B cell (primary cell): ENCODE measurements around the gene TXNRD1. TPM values are rescaled to one million over a fixed set of nuclear protein-coding genes. Genes with fewer than 3 reads are reported as not detected.

Source experiments
- ATAC-seq: fragments of 200-7000 bp; cut with Tn5 transposase; one replicate; pipeline ENCODE4 v1.10.0; 2021; ENCODE audit warnings: low read depth, mild to moderate bottlenecking, moderate number of reproducible peaks, moderate library complexity
- CTCF ChIA-PET: fragments of 350-600 bp; sonication (Branson Sonifier 250); formaldehyde crosslinking; loops from one replicate; lab custom pipeline; 2021; ENCODE audit warnings: antibody characterized with exemption, inconsistent platforms; lab: Charles Lee
- POLR2A ChIA-PET: fragments of 350-600 bp; sonication (Branson Sonifier 250); formaldehyde crosslinking; loops from one replicate; lab custom pipeline; 2021; ENCODE audit warnings: antibody characterized with exemption; lab: Charles Lee
- DNase-seq: peaks from one replicate; pipeline ENCODE4 v3.0.0; 2013
- H2AFZ ChIP-seq: 2 replicates; pipeline ENCODE4 v1.6.1; 2012; ENCODE audit warnings: mild to moderate bottlenecking, low read depth, low read length; ENCODE audit not compliant: insufficient read depth, poor library complexity, severe bottlenecking
- H3K27ac ChIP-seq, 2 donors: 1 replicate in 1 of 2; 2 replicates in 1 of 2; pipeline ENCODE4 v1.5.1; 2012 to 2013; ENCODE audit warnings: low read length in 2 of 2, mild to moderate bottlenecking in 2 of 2, moderate library complexity in 1 of 2
- H3K27me3 ChIP-seq, 4 experiments: fragments of 200-600 bp in 1 of 4; sonication (generic) in 1 of 4; replicated peaks in 1 of 4; 1 replicate in 2 of 4; 2 replicates in 2 of 4; pipeline versions ENCODE4 v1.6.1 to v1.7.0; 2013 to 2016; ENCODE audit warnings: low read length in 3 of 4, mild to moderate bottlenecking in 2 of 4, mixed read lengths in 1 of 4, moderate library complexity in 1 of 4; ENCODE audit not compliant: insufficient read depth in 4 of 4, control insufficient read depth in 3 of 4; ENCODE audit errors: control extremely low read depth in 1 of 4
- H3K36me3 ChIP-seq, 2 experiments: replicated peaks in 1 of 2; 1 replicate in 1 of 2; 2 replicates in 1 of 2; pipeline versions ENCODE4 v1.6.1 to v1.7.1; 2013; ENCODE audit warnings: low read length in 1 of 2; ENCODE audit not compliant: insufficient read depth in 2 of 2, control insufficient read depth in 1 of 2; ENCODE audit errors: control extremely low read depth in 1 of 2, extremely low read depth in 1 of 2
- H3K4me1 ChIP-seq, 2 donors: fragments of 200-600 bp in 1 of 2; sonication (generic) in 1 of 2; 1 replicate in 1 of 2; 2 replicates in 1 of 2; pipeline versions ENCODE4 v1.5.1 to v1.6.1; 2013 to 2017; ENCODE audit warnings: low read length in 2 of 2; ENCODE audit not compliant: control insufficient read depth in 2 of 2, insufficient read depth in 2 of 2
- H3K4me2 ChIP-seq: replicated peaks from 2 replicates; pipeline ENCODE3; 2012; ENCODE audit warnings: mild to moderate bottlenecking, low read depth, low read length; ENCODE audit not compliant: poor library complexity, severe bottlenecking
- H3K4me3 ChIP-seq, 5 experiments: fragments of 200-600 bp in 1 of 5; sonication (generic) in 1 of 5; 1 replicate in 3 of 5; 2 replicates in 2 of 5; pipeline versions ENCODE4 v1.5.1 to v1.7.0; 2011 to 2016; ENCODE audit warnings: low read length in 4 of 5, mild to moderate bottlenecking in 4 of 5, low read depth in 2 of 5, control low read depth in 1 of 5, moderate library complexity in 1 of 5; ENCODE audit not compliant: insufficient read depth in 1 of 5; ENCODE audit errors: control extremely low read depth in 1 of 5, extremely low read depth in 1 of 5
- H3K79me2 ChIP-seq: fragments of 200-600 bp; sonication (generic); one replicate; pipeline ENCODE4 v1.6.0; 2016; ENCODE audit warnings: low read length; ENCODE audit not compliant: control insufficient read depth, insufficient read depth
- H3K9ac ChIP-seq: fragments of 200-600 bp; sonication (generic); 2 replicates; pipeline ENCODE4 v1.6.1; 2017; ENCODE audit warnings: mild to moderate bottlenecking, low read length, moderate library complexity
- H3K9me3 ChIP-seq, 3 donors: one replicate each; pipeline versions ENCODE4 v1.6.1 to v1.7.1; 2013; ENCODE audit warnings: low read length in 2 of 3; ENCODE audit not compliant: control insufficient read depth in 2 of 3, insufficient read depth in 1 of 3; ENCODE audit errors: control extremely low read depth in 1 of 3
- H4K20me1 ChIP-seq: 2 replicates; pipeline ENCODE4 v1.6.0; 2012; ENCODE audit warnings: mild to moderate bottlenecking, low read length; ENCODE audit not compliant: insufficient read depth, control insufficient read depth, poor library complexity, severe bottlenecking
- H3K27ac Mint-ChIP-seq: one replicate; pipeline ENCODE4 v1.8.0; 2021; ENCODE audit warnings: mixed read lengths
- H3K27me3 Mint-ChIP-seq: one replicate; pipeline ENCODE4 v1.8.0; 2021; ENCODE audit warnings: mixed read lengths
- H3K4me1 Mint-ChIP-seq: one replicate; pipeline ENCODE4 v1.8.0; 2021; ENCODE audit warnings: mixed read lengths
- H3K4me3 Mint-ChIP-seq: one replicate; pipeline ENCODE4 v1.8.0; 2021; ENCODE audit warnings: mixed read lengths
- H3K9me3 Mint-ChIP-seq: one replicate; pipeline ENCODE4 v1.8.0; 2022; ENCODE audit warnings: mixed read lengths; ENCODE audit not compliant: insufficient read depth
- EZH2 ChIP-seq: IDR thresholded peaks from 2 replicates; pipeline ENCODE4 v1.6.1; 2012; ENCODE audit warnings: borderline replicate concordance, low read depth, mild to moderate bottlenecking, moderate library complexity, low read length; ENCODE audit not compliant: insufficient read depth, poor library complexity, severe bottlenecking
- WGBS: methylation state at CpG from one replicate; pipeline ENCODE4 v1.1.5; 2013; ENCODE audit warnings: missing lambda C conversion rate; ENCODE audit not compliant: insufficient coverage; 5-methylcytosine and 5-hydroxymethylcytosine counted together
- intact Hi-C: fragments of 100-400 bp; cut with micrococcal nuclease; formaldehyde crosslinking; loops from one replicate; pipeline ENCODE4 v1.10.0; 2022
- polyA plus RNA-seq: library from polyadenylated mRNA; depleted of rRNA; stranded (reverse); fragments of >200 nt; gene quantifications from 2 replicates; pipeline ENCODE4 v1.2.3, GENCODE V29; 2012
- total RNA-seq, 2 donors: library from RNA; stranded (reverse); fragments of 120-200 nt in 1 of 2; gene quantifications; 1 replicate in 1 of 2; 2 replicates in 1 of 2; pipeline versions ENCODE4 v1.2.3 to v1.2.4, GENCODE V29; 2013 to 2022
- TF ChIP-seq, protein P1 (sequence below): fragments of 200-600 bp; IDR thresholded peaks from one replicate; pipeline ENCODE4 v1.8.0; 2022; ENCODE audit warnings: antibody characterized with exemption, mild to moderate bottlenecking

The TXNRD1 gene
- total and polyA plus RNA-seq, 2 donors (not counting 1 experiment from before 2014, with no cell fraction given), result 10.1 to 44.6 TPM

DNA sequence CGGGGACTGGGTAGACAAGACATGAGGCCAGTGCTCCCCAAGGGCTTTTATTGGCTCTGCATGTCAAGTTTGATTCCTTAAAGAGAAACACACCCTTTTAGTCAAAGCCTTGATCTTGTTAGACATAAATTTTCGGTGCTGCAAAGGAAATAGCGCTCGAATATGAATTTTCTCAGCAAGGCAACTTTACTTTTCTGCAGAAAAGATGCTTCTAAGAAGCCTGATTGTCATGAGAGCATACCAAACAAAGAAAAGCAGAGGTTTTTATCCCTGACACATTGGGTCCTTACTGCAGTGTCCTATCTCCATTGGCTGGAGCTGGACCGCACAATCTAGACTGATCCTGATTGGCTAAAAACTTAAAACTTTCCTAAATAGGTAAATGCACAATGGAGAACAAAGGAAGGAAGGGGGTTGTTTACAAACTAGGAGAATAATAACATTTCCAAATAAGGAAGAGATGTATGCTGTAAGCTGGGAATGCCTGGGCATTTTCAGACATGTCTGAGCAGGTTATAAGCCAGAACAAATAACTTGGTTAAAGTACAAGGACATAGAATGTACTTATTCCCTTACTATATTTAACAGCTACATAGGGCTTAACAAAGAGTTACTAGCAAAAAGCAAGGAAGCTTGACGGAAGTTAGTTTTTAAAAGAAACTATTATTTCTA lies 17.2 kb downstream of the TXNRD1 start:
- POLR2A ChIA-PET, result no interaction called here
- Histone ChIP-seq H3K79me2 (no peaks in the 10 kb centered on the region), H2AFZ (no peak overlapping the region), H3K9ac (no peak overlapping the region), H3K27ac (no peak overlapping the region), H3K4me3 (no peak overlapping the region), H3K36me3 (no peaks in the 10 kb centered on the region), H3K4me1 (no peaks in the 10 kb centered on the region), H4K20me1 (no peaks in the 10 kb centered on the region), H3K9me3 (peaks cover 7 to 28% (median 25%) of the 10 kb centered on the region in 3 donors), H3K4me2 (no peak overlapping the region), H3K27me3 (no peaks in the 10 kb centered on the region)
- Mint-ChIP-seq H3K9me3 (peaks cover 6% of the 10 kb centered on the region), H3K4me3 (no peak overlapping the region), H3K4me1 (no peaks in the 10 kb centered on the region), H3K27ac (no peak overlapping the region), H3K27me3 (peaks cover 4% of the 10 kb centered on the region)
- intact Hi-C loops, result no loop called here
- ATAC-seq (no peak), DNase-seq (no peak)
- CTCF ChIA-PET, result no interaction called here
- WGBS, result 98% methylated on average over 4 of the region's 6 CpGs
- TF ChIP-seq, protein P1, sequence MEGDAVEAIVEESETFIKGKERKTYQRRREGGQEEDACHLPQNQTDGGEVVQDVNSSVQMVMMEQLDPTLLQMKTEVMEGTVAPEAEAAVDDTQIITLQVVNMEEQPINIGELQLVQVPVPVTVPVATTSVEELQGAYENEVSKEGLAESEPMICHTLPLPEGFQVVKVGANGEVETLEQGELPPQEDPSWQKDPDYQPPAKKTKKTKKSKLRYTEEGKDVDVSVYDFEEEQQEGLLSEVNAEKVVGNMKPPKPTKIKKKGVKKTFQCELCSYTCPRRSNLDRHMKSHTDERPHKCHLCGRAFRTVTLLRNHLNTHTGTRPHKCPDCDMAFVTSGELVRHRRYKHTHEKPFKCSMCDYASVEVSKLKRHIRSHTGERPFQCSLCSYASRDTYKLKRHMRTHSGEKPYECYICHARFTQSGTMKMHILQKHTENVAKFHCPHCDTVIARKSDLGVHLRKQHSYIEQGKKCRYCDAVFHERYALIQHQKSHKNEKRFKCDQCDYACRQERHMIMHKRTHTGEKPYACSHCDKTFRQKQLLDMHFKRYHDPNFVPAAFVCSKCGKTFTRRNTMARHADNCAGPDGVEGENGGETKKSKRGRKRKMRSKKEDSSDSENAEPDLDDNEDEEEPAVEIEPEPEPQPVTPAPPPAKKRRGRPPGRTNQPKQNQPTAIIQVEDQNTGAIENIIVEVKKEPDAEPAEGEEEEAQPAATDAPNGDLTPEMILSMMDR, result no peak
- TF ChIP-seq EZH2, result no peak

DNA sequence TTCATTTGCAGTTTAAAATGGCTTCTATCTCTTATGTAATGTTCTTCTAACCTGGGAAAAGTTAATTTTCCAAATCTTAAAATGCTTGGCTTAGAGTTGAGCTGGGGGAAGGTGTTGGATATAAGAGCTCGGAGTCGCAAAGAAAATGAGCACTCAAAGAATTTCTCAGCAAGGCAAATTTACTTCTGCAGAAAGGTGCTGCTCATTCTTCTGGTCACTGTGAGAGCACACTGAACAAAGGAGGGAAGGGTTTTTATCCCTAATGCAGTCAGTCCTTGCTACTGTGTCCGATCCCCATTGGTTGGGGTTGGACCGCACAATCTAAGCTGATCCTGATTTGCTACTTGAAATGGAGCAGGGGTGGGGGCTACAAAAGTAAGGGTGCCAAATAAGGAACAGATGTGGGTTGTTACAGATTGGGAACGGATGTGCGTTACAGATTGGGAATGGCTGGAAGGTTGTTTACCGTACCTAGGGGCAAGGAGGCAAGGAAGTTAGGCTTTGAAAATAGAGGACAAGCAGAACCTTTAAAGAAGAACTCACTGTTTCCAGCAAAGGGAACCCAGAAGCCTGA lies 19.4 kb downstream of the TXNRD1 start:
- Histone ChIP-seq H3K27ac (no peak overlapping the region), H2AFZ (no peak overlapping the region), H3K9ac (no peak overlapping the region), H3K27me3 (no peaks in the 10 kb centered on the region), H3K4me2 (no peak overlapping the region), H3K4me1 (no peaks in the 10 kb centered on the region), H3K4me3 (no peak overlapping the region), H3K79me2 (no peaks in the 10 kb centered on the region), H3K36me3 (no peaks in the 10 kb centered on the region), H3K9me3 (peaks cover 7 to 28% (median 25%) of the 10 kb centered on the region in 3 donors), H4K20me1 (no peaks in the 10 kb centered on the region)
- ChIA-PET CTCF (interaction anchor here (0.7 kb wide), 1 partner anchor 1126 kb away, joined by 3 read pairs; no protein-coding TSS in a partner anchor), POLR2A (no interaction called here)
- WGBS, result 96% methylated on average over 5 of the region's 7 CpGs
- no peak overlapping the region for H3K4me3 Mint-ChIP-seq
- TF ChIP-seq EZH2, result no peak
- TF ChIP-seq, protein P1, result no peak
- DNase-seq (no peak), ATAC-seq (no peak)
- H3K27me3 Mint-ChIP-seq, result peaks cover 4% of the 10 kb centered on the region
- intact Hi-C loops, result no loop called here
- peaks cover 6% of the 10 kb centered on the region for H3K9me3 Mint-ChIP-seq
- H3K4me1 Mint-ChIP-seq, result no peaks in the 10 kb centered on the region
- H3K27ac Mint-ChIP-seq, result no peak overlapping the region
